Stimulated activated CD4-positive, alpha-beta T cell treated with anti-CD3 and anti-CD28 coated beads, Interleukin-2, amount 100 ng/mL, for 4 hours (primary cell): ENCODE results near the gene ADGRF3.
"Not testable (repeated sequence)": the region's sequence is repeated elsewhere in the genome, so short reads cannot be mapped to it uniquely, and the experiment has no call there.

Source experiments
- DNase-seq: peaks from one replicate; pipeline ENCODE4 v3.0.0-alpha.2; 2020; ENCODE audit warnings: low read depth

Gene ADGRF3

DNA sequence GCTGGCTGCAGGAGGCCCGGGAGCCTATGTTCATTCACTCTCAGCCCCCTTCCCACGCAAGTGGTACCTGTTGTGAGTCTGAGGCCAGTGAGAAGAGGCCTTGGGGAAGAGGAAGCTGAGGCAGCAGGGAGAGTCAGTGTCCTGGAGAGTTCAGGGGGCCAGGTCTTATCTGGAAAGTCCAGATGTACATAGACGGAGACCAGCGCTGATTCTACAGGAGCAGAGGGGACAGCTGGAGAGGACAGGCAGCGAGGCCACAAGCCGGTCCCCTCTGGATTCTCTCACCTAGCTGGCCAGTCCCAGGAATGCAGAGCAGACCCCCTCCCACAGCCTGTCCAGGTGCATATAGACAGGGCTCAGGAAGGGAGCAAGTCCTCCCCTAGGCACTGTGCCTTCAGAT lies 29.7 kb downstream of the ADGRF3 start:
- no peak for DNase-seq

DNA sequence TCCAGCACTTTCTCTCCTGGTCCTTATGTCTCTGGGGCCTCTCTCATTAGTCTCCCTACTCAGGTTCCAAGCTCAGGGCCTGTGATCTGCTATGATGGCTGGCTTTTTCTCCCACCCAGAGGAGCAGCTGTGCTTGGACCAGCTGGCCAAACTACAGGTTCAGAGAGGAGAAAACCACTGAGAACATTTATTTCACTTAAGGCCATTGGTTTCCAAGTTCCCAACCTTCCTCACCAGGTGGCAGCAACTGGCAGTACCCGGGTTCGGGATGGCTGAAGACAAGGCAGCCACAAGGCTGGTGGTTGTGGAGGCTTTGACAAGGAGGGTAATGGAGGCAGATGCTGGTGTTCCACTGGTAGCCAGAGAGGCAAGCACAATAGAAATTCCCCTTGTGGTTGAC lies 30.5 kb downstream of the ADGRF3 start:
- no peak for DNase-seq

- no peak for DNase-seq
Measured at GRCh38 chr2:26314243-26314642, 32.3 kb downstream of the ADGRF3 start.

GRCh38 chr2:26313446-26313845 lies 33.1 kb downstream of the ADGRF3 start:
- no peak for DNase-seq

- no peak for DNase-seq
Measured at GRCh38 chr2:26312471-26312870, 34.1 kb downstream of the ADGRF3 start.

- no peak for DNase-seq
Measured at GRCh38 chr2:26309921-26310320, 36.7 kb downstream of the ADGRF3 start.

DNA sequence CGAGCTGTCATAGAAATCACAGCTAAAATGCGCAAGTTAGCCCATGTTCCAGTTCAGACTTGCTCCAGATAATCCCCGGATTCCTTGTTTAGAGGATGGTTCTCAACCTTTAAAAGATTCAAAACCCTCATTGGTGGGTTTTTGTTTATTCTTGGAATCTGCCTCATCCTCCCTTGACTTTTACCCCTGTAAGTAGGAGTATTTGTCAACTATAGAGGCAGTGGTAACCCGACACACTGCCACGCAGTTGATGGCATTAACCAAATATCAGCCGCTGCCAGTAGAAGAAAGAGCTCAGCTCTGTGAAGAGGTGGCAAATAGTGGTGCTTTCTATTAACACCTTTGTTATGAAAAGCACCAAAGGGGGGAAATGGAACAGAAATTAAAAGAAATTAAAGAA lies 41.0 kb downstream of the ADGRF3 start:
- no peak for DNase-seq

DNA sequence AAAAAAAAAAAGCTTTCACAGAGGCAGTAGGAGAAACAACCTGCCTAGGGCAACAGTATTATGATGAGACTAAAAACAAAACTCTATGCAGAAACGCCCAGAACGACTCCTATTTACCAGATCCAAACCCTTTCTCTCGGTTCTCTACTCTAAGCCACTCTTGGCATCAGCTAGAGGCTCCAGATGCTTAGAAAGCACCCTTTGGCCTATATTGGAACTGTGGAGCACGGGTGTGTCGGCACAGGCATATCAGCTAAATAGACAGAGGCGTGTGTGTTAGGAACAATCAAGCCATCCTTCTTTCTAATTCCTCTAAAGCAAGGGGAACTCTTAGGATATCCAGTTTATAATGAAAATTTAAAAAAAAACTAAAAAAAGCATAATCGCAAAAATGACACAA lies 41.5 kb downstream of the ADGRF3 start:
- DNase-seq: not testable (repeated sequence)

- DNase-seq: no peak
Measured at GRCh38 chr2:26302846-26303245, 43.7 kb downstream of the ADGRF3 start.

GRCh38 chr2:26300234-26300925 lies 46.2 kb downstream of the ADGRF3 start:
- DNase-seq: no peak

DNA sequence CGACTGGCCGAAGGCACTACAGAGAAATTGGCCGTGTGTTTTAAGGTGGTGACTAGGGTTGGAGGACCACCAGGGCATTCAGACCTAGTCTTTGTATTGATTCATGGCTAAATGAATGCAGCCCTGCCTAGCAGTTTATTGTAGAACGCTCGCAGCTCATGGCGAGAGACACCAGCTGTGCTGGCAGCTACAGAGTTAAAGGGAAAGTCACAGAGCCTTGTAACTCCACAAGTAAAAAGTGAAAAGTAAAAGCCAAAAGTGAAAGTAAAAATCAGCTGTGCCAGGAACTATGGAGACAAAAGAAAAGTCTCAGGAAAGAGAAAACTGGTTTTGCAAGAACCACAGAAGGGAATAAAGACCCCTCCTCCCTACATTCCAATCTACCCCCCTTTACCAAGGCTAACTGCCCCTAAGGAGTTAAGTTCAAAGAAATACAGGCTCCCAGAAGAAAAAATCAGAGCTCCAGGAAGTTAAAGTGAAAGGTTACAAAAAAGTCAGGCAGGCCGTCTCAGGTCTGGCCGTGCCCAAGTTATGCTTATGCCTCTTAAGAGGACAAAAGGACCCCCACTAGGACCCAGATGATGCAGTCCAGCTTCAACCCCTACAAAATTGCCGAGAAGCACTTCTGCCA lies 47.0 kb downstream of the ADGRF3 start:
- DNase-seq: no peak

GRCh38 chr2:26298638-26299393 lies 47.8 kb downstream of the ADGRF3 start:
- peak; percentile 28 for DNase-seq

DNA sequence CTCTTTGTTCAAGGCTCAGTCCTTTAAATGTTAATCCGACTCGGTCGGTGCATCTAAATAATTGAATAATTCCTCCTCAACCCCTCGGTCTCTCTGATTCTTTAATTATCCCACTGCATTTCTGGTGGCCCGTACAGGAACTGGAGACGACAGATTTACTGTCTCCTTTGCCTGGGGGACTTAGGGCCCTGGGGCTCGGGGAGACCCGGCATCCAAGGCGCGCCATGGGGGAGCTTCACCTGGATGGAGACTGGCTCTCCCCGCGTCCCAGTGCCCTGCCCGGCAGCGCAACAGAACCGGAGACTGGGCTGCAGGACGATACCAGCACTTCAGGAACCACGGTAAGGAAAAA lies 48.3 kb downstream of the ADGRF3 start:
- no peak for DNase-seq

GRCh38 chr2:26297061-26297460 lies 49.5 kb downstream of the ADGRF3 start:
- DNase-seq: no peak

- DNase-seq: no peak
Measured at GRCh38 chr2:26295511-26295910, 51.1 kb downstream of the ADGRF3 start.

DNA sequence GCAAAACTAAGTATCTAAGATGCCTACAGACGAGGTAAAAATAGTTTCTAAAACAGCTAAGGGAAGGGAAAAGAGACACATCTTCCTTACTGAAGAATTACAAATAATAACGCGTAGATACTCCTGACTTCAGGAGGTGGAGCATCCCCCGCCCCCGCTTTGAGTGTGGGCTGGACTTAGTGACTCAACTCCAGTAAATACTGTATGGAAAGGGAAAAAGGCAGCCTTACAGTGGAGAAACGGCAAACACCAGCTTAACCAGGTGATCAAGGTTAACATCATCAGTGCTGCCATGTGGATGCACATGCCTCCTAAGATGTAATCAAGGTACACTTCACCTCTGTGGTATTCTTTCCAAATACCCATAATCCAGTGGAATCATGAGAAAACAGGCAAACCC lies 53.9 kb downstream of the ADGRF3 start:
- no peak for DNase-seq

- DNase-seq: no peak
Measured at GRCh38 chr2:26290001-26290400, 56.6 kb downstream of the ADGRF3 start.

GRCh38 chr2:26285931-26286330 lies 60.7 kb downstream of the ADGRF3 start:
- no peak for DNase-seq

GRCh38 chr2:26284132-26284531 lies 62.5 kb downstream of the ADGRF3 start:
- no peak for DNase-seq

GRCh38 chr2:26283606-26284005 lies 63.0 kb downstream of the ADGRF3 start:
- no peak for DNase-seq

- DNase-seq: no peak
Measured at GRCh38 chr2:26281226-26281625, 65.4 kb downstream of the ADGRF3 start.

DNA sequence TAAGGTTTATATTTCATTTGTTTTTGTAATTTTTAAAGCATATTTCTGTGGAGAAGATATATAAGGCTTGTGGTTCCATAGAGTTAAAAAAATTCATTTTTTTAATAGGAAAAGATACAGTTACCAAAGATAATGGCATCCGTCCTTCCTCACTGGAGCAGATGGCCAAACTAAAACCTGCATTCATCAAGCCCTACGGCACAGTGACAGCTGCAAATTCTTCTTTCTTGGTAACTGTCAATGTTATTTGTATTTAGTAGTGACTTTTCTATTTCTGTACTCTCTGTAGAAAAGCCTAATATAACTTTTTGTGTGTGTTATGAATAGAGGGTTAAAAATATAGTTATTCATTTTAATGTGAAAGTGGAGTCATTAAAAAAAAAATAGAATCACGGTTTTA lies 66.7 kb downstream of the ADGRF3 start:
- no peak for DNase-seq

- DNase-seq: no peak
Measured at GRCh38 chr2:26276484-26277227, 69.9 kb downstream of the ADGRF3 start.
